ENCODE data around the gene TFAP2A. TPM values are rescaled to one million over a fixed set of nuclear protein-coding genes. Genes with fewer than 3 reads are reported as not detected.

TFAP2A gene
- total and polyA plus RNA-seq, 12 donors = 0.12 to 0.95 (median 0.20) TPM; not detected in 2

GRCh38 chr6:10451394-10451793 lies 36.5 kb upstream of the TFAP2A start:
- no peaks in the 10 kb centered on the region for H3K36me3 ChIP-seq
- no peak for TF ChIP-seq CTCF (IDR thresholded peaks at IDR 0.05)
- no peak overlapping the region for H3K4me3 ChIP-seq
- no peak for ATAC-seq
- no peaks in the 10 kb centered on the region for H3K9me3 ChIP-seq
- no peaks in the 10 kb centered on the region for H3K4me1 ChIP-seq
- 65 to 69% methylated on average over 6 of the region's 6 CpGs for WGBS, 2 donors
- DNase-seq = no peak
- peaks cover 0 to 47% (median 20%) of the 10 kb centered on the region in 7 donors for H3K27me3 ChIP-seq
- intact Hi-C loops (cut with DNase I) = no loop called here
- no peak overlapping the region for H3K27ac ChIP-seq

GRCh38 chr6:10449751-10450150 lies 34.9 kb upstream of the TFAP2A start:
- Histone ChIP-seq H3K27me3 (peaks cover 0 to 46% (median 23%) of the 10 kb centered on the region in 7 donors), H3K9me3 (no peaks in the 10 kb centered on the region), H3K27ac (no peak overlapping the region), H3K36me3 (no peaks in the 10 kb centered on the region), H3K4me3 (no peak overlapping the region), H3K4me1 (no peaks in the 10 kb centered on the region)
- DNase-seq (no peak), ATAC-seq (no peak)
- TF ChIP-seq CTCF (IDR thresholded peaks at IDR 0.05) = no peak
- 72 to 75% methylated on average over 5 of the region's 5 CpGs for WGBS, 2 donors
- intact Hi-C loops (cut with DNase I) = no loop called here

- 42 to 48% methylated on average over 1 of the region's 1 CpG for WGBS, 2 donors
- DNase-seq (no peak), ATAC-seq (no peak)
These were observed 33.2 kb upstream of the TFAP2A start for GRCh38 chr6:10448096-10448495.

GRCh38 chr6:10446548-10446947 lies 31.7 kb upstream of the TFAP2A start:
- peaks cover 0 to 62% (median 25%) of the 10 kb centered on the region in 7 donors for H3K27me3 ChIP-seq
- H3K9me3 ChIP-seq = no peaks in the 10 kb centered on the region
- no peaks in the 10 kb centered on the region for H3K4me1 ChIP-seq
- no peaks in the 10 kb centered on the region for H3K36me3 ChIP-seq
- H3K4me3 ChIP-seq = no peak overlapping the region
- no peak for TF ChIP-seq CTCF (IDR thresholded peaks at IDR 0.05)
- ATAC-seq (no peak), DNase-seq (no peak)
- no peak overlapping the region for H3K27ac ChIP-seq
- WGBS, 2 donors = 78 to 80% methylated on average over 1 of the region's 1 CpG
- intact Hi-C loops (cut with DNase I) = no loop called here

More at GRCh38 chr6:10448096-10448495, 33.2 kb upstream of the TFAP2A start:
- no peaks in the 10 kb centered on the region for H3K4me1 ChIP-seq
- H3K4me3 ChIP-seq = no peak overlapping the region
- H3K27ac ChIP-seq = no peak overlapping the region
- no peaks in the 10 kb centered on the region for H3K36me3 ChIP-seq
- H3K9me3 ChIP-seq = no peaks in the 10 kb centered on the region
- H3K27me3 ChIP-seq = peaks cover 0 to 48% (median 25%) of the 10 kb centered on the region in 7 donors
- no peak for TF ChIP-seq CTCF (IDR thresholded peaks at IDR 0.05)
- intact Hi-C loops (cut with DNase I) = no loop called here

Measured in heart right ventricle (tissue), 16 donors.